Glutamatergic neuron (in vitro differentiated cells): ENCODE measurements around the gene TFRC. TPM values are rescaled to one million over a fixed set of nuclear protein-coding genes. Genes with fewer than 3 reads are reported as not detected.

Experiments
- DNase-seq: peaks from one replicate; pipeline ENCODE4 v3.0.0; 2022
- H3K27ac Mint-ChIP-seq: one replicate; pipeline ENCODE4 v1.8.0; 2020; ENCODE audit warnings: mild to moderate bottlenecking, mixed read lengths, inconsistent platforms; ENCODE audit not compliant: unreplicated experiment
- H3K27me3 Mint-ChIP-seq: one replicate; pipeline ENCODE4 v1.8.0; 2020; ENCODE audit warnings: mild to moderate bottlenecking, moderate library complexity, mixed read lengths, inconsistent platforms; ENCODE audit not compliant: unreplicated experiment
- H3K36me3 Mint-ChIP-seq: one replicate; pipeline ENCODE4 v1.8.0; 2020; ENCODE audit warnings: mild to moderate bottlenecking, mixed read lengths, inconsistent platforms; ENCODE audit not compliant: unreplicated experiment
- H3K4me1 Mint-ChIP-seq: one replicate; pipeline ENCODE4 v1.8.0; 2020; ENCODE audit warnings: mild to moderate bottlenecking, low read depth, mixed read lengths, inconsistent platforms; ENCODE audit not compliant: unreplicated experiment
- H3K4me3 Mint-ChIP-seq: one replicate; pipeline ENCODE4 v1.8.0; 2020; ENCODE audit warnings: mild to moderate bottlenecking, mixed read lengths, inconsistent platforms; ENCODE audit not compliant: unreplicated experiment
- H3K9me3 Mint-ChIP-seq: one replicate; pipeline ENCODE4 v1.8.0; 2020; ENCODE audit warnings: mild to moderate bottlenecking, moderate library complexity, mixed read lengths, inconsistent platforms; ENCODE audit not compliant: unreplicated experiment
- total RNA-seq: library from RNA; stranded (reverse); fragmentation: NEBNext Ultra II Directional; extraction: Animal tissue kit (Norgen Biotek cat#: 25700); gene quantifications from one replicate; pipeline ENCODE4 v1.2.1, GENCODE V29; 2021; ENCODE audit not compliant: unreplicated experiment
- TF ChIP-seq, protein P1 (sequence below): fragments of 200-600 bp; sonication (generic); IDR thresholded peaks from one replicate; pipeline ENCODE4 v1.5.0; 2021; ENCODE audit not compliant: partially characterized antibody, unreplicated experiment

Gene TFRC
- total RNA-seq, 1 donor from 2014 or later = 35.8 TPM

DNA sequence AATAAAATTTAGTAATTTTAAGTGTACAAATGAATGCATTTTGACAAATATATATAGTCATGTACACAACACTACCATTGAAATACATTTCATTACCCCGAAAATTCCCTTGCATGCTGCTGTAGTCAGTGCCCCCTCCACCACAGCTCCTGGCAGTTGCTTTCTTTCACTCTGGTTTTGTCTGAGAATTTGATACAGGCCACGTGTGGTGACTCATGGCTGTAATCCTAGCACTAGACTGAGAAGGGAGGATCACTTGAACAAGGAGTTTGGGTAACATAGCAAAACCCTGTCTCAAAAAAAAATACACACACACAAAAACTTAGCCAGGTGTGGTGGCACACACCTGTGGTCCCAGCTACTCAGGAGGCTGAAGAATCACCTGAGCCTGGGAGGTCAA, 65.4 kb downstream of the TFRC start:
- H3K27me3 Mint-ChIP-seq = peaks cover 5% of the 10 kb centered on the region
- H3K4me3 Mint-ChIP-seq = no peak overlapping the region
- DNase-seq = no peak
- H3K9me3 Mint-ChIP-seq = peaks cover 2% of the 10 kb centered on the region
- H3K4me1 Mint-ChIP-seq = no peaks in the 10 kb centered on the region
- no peak overlapping the region for H3K27ac Mint-ChIP-seq
- no peaks in the 10 kb centered on the region for H3K36me3 Mint-ChIP-seq
- TF ChIP-seq, protein P1, sequence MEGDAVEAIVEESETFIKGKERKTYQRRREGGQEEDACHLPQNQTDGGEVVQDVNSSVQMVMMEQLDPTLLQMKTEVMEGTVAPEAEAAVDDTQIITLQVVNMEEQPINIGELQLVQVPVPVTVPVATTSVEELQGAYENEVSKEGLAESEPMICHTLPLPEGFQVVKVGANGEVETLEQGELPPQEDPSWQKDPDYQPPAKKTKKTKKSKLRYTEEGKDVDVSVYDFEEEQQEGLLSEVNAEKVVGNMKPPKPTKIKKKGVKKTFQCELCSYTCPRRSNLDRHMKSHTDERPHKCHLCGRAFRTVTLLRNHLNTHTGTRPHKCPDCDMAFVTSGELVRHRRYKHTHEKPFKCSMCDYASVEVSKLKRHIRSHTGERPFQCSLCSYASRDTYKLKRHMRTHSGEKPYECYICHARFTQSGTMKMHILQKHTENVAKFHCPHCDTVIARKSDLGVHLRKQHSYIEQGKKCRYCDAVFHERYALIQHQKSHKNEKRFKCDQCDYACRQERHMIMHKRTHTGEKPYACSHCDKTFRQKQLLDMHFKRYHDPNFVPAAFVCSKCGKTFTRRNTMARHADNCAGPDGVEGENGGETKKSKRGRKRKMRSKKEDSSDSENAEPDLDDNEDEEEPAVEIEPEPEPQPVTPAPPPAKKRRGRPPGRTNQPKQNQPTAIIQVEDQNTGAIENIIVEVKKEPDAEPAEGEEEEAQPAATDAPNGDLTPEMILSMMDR = no peak

DNA sequence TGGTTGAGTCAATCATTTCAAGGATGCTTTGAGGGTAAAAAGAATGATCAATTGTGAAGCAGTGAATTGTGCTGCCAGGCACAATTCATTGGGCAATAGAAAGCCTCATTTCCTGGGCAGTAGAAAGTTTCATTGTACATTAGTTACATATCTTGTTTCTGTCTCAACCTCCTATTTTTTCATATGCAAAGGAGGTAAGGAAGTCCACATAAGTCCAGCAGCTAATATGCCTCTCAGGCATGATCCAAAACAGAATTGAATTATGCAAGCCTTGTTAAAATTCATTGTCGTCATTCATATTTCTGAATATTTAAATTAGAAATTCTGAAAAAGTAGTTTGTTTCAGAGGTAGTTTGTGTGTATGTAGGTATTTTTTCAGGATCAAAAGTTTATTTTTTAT, 65.8 kb downstream of the TFRC start:
- H3K27me3 Mint-ChIP-seq = peaks cover 5% of the 10 kb centered on the region
- H3K27ac Mint-ChIP-seq = no peak overlapping the region
- peaks cover 3% of the 10 kb centered on the region for H3K9me3 Mint-ChIP-seq
- H3K4me1 Mint-ChIP-seq = no peaks in the 10 kb centered on the region
- no peak for DNase-seq
- H3K36me3 Mint-ChIP-seq = no peaks in the 10 kb centered on the region
- H3K4me3 Mint-ChIP-seq = no peak overlapping the region
- TF ChIP-seq, protein P1 = no peak

DNA sequence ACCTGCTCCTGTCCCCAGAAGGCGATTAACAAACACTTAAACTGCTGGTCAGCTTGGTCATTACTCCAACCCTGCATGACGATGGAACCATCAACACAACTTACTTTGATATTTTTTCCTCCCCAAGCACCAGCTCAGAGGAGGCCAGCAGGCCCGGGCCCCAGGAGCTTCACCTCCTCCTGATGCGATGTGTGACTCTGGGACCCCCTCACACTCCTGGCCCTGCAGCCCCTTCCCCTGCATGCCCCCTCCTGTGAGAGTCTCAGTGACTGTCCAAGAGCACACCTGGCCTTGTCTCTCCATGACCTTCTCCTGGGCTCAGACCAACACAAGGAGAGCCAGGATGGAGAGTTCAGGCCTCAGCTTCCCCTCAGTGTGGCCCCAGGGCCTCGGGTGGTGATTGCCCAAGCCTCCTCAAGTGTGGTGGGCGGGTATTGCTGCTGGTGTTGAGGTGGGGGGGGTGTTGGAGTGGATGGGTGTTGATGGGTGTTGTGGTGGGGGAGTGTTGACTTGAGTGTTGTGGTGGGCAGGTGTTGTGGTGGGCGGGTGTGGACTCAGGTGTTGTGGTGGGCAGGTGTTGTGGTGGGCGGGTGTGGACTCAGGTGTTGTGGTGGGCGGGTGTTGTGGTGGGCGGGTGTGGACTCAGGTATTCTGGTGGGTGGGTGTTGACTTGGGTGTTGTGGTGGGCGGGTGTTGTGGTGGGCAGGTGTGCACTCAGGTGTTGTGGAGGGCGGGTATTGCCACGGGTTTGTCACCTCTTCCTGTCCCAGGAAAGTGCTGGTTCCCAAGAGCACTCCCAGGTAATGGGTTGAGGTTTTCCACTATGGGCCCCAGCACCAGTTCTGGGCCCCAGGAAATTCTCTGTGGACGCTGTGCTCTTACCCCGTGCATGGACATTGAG, 68.1 kb downstream of the TFRC start:
- H3K4me1 Mint-ChIP-seq = no peaks in the 10 kb centered on the region
- TF ChIP-seq, protein P1 = no peak
- no peaks in the 10 kb centered on the region for H3K36me3 Mint-ChIP-seq
- no peak overlapping the region for H3K27ac Mint-ChIP-seq
- peaks cover 6% of the 10 kb centered on the region for H3K9me3 Mint-ChIP-seq
- no peak for DNase-seq
- peaks cover 5% of the 10 kb centered on the region for H3K27me3 Mint-ChIP-seq
- H3K4me3 Mint-ChIP-seq = no peak overlapping the region

DNA sequence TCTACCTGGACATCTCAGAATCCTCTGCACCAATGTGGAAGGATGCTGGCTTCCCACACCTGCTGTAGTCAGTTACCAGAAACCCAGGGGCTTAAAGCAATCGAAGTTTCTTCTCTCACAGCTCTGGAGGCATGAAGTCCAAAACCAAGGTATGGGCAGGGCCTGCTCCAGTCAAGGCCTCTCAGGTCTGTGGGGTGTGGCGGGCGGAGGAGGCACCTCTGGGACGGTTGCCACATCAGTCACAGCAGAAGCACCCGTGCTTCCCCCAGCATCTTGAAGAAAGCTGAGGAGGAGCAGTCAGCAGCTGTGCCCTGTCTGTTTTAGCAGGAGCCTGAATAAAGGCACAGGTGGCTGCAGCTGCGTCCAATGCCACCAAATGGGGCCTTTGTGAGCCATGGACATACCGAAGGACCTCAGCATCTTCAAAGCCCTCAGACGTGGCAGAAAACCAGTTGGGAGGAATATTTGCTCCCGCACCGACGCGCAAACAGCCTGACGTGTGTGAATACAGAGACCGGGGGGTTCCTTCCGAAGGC, 68.9 kb downstream of the TFRC start:
- no peaks in the 10 kb centered on the region for H3K4me1 Mint-ChIP-seq
- peak; percentile 26 for DNase-seq
- TF ChIP-seq, protein P1 = no peak
- peaks cover 6% of the 10 kb centered on the region for H3K9me3 Mint-ChIP-seq
- H3K27me3 Mint-ChIP-seq = peaks cover 5% of the 10 kb centered on the region
- H3K27ac Mint-ChIP-seq = no peak overlapping the region
- H3K4me3 Mint-ChIP-seq = no peak overlapping the region
- H3K36me3 Mint-ChIP-seq = no peaks in the 10 kb centered on the region

DNA sequence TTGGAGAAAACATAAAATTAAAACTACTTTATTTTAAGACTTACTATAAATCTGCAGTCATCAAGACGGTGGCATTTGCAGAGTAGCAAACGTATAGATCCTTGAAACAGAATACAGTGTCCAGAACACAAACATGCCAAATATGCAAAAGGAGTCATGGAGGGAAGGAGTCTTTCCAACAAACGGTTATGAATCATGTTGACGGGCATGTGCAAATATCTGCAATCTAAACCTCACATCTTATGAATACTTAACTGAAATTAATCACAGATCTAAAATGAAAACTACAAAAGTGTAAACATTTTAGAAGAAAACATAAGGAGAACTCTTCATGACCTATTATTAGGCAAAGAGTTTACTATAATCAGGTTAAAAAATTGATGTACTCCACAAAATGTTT, 69.4 kb downstream of the TFRC start:
- no peak overlapping the region for H3K27ac Mint-ChIP-seq
- no peaks in the 10 kb centered on the region for H3K4me1 Mint-ChIP-seq
- TF ChIP-seq, protein P1 = no peak
- DNase-seq = no peak
- peaks cover 2% of the 10 kb centered on the region for H3K27me3 Mint-ChIP-seq
- H3K4me3 Mint-ChIP-seq = no peak overlapping the region
- H3K9me3 Mint-ChIP-seq = peaks cover 6% of the 10 kb centered on the region
- no peaks in the 10 kb centered on the region for H3K36me3 Mint-ChIP-seq
